NCI-H2107 (cell line): ENCODE data around the gene EPHX1.

Experiments used
- DNase-seq: peaks from one replicate; lab custom pipeline; 2025; lab: John Stamatoyannopoulos, UW

Gene EPHX1

DNA sequence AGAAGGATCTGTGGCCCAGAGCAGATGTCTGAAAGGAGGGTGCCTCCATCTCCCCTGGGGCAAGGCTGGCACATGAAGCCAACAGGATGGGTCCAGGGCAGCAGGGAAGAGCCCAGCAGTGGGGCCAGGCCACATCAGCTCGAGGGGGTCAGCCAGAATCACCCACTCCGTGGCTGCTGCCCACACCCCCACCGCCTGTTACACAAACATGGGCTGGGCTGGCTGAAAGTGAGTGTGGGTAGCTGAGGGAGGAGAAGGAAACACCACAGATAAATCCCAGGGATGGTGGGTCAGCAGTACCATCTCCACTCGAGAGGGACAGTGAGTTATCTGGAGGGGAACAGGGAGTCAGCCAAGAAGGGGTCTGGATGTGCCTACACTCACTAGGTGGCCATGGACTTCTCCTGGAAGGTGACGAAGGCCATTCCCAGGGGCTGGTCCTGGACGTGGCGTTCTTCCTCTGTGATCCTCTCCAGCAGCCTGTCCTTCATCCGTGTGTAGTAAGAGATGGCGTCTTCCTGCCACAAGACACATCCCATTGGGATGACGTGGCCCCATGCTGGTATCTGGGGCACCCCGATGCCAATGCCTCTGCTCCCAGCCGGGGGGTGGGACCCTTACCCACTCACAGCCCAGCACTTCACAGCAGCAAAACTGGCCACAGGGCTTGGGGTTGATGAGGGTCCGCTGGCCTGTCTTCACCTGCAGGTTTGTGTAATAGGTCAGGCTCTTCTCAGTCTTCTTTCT lies 52.1 kb downstream of the EPHX1 start:
- DNase-seq = no peak

DNA sequence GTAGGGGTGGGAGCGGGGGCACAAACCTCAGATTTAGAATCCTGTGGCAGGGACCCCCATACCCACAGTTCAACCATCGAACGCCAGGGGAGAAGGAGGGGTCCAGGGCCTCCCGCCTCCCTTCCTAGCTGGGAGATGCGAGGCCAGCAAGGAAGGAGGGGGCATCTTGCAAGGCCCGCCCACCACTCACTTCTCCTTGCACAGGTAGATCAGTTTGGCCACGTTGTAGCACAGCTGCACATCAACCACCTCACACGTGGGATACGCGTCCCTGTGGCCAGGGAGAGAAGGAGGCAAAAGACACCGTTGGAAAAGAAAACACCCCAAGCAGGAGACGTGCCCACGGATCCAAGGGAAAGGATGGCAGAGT lies 52.6 kb downstream of the EPHX1 start:
- no peak for DNase-seq

DNA sequence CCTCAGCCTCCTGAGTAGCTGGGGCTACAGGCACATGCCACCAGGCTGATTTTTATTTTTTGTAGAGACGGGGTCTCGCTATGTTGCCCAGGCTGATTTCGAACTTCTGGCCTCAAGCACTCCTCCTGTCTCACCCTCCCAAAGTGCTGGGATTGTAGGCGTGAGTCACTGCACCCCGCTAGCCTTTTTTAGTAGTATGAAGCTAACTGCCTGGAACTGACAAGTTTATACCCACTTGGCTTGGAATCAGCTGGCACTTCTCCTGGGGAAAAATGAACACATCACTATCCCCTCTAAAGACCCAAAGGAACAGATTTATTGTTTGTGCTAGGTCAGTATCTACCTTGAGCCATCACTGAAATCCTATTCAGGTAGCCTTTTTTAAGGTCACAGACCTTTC lies 53.2 kb downstream of the EPHX1 start:
- DNase-seq = no peak

DNA sequence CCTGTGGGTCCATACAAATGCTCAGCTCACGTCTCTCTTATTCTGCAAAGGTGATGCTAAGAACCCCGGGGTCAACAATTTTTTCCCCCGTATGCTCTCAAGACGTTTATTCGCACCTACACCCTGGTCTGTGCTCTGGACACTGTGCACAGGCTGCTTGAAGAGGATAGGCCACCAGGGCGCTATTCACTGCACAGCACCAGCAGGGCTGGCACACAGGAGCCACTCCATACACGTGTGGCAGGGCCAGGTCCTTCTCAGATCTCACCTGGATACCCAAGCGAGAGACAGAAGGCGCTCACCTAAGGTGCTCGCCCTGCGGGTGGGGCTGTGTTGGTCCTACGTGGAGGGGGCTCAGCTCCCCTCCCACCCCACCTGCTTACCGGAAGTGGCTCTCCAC lies 55.6 kb downstream of the EPHX1 start:
- DNase-seq = no peak

DNA sequence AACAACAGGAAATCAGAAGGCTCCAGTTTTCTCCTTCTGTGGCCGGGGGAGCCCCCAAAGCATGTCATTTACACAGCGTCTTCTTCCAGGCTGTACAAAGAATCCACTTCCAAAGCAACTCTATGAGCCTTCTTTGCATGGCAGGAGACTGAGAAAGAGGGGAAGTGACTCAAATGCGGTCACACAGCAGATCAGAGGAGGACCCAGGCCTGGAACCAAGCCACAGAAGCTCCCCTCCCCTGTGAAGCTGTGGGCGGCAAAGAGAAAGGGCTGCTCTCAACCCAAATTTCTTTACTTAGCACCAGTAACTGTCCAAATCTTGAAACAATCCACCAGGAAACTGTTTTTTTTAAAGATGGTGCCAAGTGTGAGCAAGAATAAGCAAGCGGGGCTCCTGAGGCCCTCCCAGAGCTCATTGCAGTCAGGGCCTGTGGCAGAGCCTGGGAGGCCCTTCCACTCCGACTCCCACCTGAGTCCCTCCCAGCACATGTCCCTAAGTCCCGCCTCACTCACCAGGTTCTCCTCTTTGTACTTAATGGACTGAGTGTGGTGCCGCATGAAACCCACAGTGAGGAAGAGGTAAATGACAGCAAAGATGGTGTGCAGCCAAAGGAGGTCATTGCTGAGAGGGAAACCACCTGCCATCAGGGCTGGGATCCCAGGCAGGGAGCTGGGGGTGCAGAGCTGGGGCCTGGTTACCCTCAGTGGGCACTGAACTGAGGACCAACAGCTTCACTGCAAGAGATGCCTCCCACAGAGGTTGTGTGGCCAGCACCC lies 56.3 kb downstream of the EPHX1 start:
- DNase-seq = no peak

DNA sequence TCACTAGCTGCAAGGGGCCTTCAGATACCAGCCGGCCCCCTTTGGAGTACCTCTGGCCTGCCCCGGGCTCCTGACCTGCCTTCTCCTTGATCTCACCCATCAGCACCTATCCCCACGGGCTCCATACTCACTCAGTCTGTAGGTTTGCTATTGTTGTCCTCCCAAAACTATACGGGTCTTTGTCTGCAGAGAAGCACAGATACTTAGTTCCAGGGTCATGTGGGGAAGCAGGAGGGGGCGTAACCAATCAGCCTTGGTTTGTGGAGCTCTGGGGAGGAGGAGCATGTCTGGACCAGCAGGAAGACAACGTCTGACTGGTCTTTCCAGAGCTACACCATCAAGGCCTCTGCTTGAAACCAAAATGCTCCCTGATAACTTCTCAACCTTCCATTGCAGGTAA lies 57.1 kb downstream of the EPHX1 start:
- DNase-seq = no peak

DNA sequence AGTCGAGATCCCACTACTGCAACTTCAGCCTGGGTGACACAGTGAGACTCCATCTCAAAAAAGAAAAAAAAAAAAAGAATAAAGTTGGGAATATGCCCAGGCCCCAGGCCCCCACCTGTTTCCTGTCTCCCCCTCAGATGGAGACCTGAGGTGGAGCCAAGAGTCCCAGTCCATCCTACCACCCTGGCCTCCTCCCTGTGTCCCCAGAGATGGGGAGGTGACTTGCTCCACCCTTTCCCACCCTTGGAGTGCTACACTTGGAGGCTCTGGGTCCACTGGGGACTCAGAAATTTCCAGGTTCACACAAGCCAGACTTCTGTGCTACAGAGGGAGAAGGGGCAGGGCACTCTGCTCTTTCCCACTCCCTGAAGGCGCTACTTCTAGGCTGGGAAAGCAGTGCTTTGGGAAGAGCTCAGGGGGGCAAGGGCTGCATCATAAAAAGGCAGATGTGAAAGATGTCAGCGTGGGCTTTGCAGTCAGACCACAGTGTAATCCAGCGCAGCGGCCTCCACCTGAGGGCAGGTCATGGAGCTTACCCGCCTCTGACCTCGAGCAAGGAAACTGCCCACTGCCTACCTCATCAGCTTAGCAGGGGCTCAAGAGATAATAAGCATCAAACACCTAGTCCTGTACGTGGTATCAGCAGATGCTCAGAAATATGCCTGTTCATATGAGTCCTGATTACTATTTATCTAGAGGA lies 58.9 kb downstream of the EPHX1 start:
- no peak for DNase-seq

DNA sequence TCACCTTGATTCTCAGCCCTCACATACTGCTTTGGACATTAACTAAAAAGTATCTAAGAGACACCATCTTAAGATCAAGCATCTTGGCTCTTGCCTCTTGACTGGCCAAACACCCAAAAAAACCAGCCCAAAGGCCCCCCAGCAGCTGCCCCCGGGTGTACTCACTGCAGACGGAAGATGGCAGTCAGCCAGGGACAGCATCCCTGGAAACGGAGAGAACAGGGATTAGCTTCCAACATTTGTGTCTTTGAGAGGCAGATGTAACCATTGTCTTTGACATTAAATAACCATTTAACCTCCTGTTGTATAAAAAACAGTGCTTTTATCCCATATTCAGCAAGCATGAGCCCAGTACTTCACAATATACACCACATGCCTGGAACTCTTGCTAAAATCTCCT lies 61.0 kb downstream of the EPHX1 start:
- DNase-seq = no peak

DNA sequence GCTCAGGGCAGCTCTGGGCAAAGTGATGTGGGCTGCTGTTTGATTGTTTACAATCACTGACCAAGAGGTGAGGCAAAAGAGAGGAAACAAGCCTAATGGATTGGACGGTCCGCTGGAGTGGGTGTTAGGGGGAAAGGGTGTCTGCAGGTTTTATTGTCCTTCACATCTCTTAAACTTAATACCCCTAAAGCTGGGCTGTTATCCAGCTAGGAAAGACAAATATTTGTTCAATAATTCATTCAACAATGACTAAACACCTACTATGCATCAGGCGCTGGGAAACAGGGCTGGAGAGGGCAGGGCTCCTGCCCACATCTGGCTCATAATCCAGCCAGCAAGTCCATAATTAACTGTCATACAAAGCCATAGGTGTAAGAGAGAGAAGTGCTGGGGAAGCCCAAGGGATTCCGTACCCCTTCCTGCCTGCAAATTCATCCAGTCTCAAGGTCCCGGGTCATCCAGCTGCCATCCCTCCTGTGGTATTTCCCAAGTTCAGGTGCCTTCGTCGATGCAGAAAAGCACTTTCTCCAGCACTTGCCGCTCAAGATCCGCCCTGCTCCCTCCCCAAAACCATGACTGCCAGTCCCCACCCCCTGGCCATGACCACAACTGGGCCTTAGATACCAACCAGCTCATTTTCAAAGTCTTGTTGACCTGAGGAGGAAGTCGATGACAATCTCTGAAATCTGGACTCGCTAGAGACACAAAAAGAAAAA lies 61.6 kb downstream of the EPHX1 start:
- DNase-seq = no peak

DNA sequence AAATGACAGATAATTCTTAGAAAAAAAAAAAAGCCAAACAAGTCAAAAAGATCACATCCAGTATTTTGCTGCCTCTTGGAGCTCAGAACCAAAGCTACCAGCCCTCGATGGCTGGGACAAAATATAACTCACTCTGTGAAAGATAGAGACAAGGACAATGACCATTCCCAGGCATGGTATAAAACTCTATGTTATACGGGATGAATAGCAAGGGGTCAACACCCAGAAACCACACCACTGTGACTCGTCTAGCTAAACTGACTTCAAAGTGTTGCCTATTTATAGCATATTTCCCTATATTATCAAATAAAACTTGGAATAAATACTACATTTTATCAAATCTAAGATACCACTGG lies 62.1 kb downstream of the EPHX1 start:
- no peak for DNase-seq

DNA sequence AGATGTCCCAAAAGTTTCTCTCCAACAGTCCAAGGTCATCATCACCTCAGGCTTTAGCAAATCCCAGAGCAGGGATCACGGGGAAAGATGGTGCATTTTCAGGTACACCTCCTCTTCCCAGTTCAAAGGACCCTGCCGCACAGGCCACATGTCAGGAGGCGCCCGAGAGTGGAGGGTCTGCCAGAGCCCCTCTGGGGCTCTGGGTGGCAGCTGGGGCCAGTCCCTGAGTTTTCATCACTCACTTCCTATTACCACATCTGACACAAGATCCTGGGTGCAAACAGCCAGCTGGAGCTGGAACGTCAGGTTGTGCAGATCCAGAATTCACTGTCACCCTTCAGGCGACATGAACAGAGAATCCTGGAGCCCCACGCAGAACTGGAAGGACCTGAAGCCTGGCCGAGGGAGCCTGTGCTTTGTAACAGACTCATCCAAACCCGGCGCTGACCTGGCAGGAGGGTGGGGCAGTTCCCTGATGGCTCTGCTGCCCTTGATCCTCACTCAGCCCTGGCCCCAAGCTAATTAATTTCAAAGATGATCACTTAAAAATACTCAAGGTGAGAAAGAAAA lies 63.4 kb downstream of the EPHX1 start:
- no peak for DNase-seq

DNA sequence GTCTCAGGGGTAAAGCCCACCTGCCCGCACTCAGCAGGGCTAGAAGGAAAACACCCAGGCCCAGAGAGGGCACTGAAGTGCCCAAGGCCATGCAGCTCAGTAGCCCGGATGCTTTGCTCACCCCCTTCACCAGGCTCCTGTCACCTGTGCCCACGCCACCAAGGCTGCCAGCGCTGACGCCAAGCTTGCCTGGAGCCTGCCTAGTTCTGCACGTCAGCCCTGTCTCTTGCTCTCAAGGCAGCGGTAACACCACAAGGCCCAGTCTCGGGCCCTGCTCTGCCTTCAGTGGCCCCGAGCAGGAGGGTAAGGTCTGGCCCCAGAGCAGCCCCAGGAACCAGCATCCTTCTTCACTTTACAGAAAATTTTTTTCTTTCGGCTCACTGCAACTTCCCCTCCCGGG lies 64.5 kb downstream of the EPHX1 start:
- no peak for DNase-seq

DNA sequence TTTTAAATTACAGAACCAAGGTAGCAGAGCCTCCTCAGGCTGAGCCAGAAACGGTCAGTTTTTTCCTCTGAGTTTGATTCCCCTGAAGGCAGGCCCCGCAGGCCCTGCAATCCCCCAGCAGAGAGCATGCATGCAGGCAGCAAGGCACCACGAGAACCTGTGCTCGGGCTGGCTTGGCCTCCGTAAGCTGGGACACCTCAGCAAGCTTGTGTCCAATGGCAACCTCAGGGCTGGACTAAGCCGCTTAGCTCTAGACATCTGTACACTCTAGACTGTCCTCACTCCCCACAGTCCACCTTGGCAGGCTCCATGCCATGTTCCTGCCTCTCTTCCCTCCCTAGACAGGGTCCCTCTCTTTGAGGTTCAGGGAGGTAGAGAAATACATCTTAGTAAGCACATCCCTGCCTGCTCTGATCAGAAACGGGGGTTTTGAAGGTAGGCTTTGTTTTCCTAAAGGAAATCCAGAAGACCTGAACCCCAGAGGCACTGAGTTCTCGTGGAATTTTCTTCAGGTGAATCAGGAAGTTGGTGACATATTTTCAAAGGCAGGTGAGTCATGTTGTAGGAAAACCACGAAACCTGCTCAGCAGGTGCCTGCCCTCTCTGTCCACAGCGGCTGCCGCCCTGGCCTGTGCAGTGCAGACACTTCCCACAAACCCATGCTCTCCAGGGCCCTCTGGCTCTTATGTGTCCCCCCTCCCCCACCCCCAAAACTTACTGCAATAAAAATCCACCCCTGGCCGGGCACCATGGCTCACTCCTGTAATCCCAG lies 65.3 kb downstream of the EPHX1 start:
- DNase-seq = no peak

DNA sequence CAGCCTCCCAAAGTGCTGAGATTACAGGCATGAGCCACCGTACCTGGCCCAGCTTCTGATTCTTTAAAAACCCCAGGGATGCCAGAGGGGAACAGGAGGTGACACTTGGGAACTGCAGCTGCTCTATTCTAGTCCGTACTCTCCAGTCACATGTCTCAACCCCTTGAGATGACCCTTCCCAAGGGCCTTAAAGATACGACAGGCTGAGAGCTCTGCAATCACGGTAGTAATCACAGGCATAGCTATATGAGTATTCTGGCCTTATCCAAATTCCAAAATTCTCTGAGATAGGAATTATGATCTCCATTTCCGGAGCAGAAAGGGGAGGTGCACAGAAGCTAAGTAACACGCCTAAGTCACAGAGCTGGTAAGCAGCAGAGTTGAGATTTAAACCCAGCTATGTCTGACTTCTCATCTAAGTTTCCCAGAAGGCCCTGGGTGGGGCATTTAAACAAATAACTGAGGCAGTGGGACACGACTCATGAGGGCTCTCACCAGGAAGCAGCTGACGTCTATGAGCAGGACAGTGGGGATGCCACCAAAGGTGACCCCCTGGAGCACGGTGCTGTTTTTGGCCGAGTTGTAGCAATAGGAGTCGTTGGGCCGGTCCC lies 67.1 kb downstream of the EPHX1 start:
- DNase-seq = no peak

DNA sequence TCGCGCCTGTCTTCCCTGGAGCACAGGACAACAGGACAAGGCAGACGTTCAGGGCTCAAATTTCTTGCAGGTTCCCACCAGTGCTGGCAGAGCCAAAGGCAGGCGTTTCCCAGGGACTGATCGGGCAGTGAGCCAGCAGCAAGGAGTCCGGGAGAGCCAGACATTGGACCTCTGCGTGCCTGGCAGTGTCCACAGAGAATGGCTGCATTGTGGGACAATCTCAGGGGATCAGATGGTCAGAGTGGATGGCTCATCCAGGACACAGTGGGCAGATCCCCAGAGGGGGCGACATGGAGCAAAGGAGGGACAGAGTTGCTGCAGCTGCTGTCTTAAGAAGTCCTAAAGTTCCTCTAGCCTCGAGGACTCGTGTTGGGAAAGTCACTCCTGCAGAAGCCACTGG lies 67.7 kb downstream of the EPHX1 start:
- DNase-seq = peak; percentile 46

DNA sequence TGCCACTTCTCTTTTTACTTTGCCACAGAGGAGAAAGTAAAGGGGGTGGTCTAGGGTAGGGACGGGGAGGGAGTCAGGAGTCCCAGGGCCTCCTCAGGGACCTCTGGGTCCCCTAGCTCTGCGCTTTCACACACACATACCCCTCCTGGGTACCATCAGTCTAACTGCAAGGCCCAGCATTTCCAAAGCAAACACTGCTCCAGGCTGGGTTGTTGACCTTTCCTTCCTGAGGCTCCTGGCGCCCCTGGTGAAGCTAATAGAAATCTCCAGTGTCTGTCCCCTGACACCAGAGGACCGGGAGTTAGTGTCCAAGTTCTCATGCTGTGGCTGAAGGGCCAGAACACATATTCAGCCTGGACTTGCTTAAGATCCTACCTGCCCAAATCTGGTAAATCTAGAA lies 68.4 kb downstream of the EPHX1 start:
- DNase-seq = no peak

DNA sequence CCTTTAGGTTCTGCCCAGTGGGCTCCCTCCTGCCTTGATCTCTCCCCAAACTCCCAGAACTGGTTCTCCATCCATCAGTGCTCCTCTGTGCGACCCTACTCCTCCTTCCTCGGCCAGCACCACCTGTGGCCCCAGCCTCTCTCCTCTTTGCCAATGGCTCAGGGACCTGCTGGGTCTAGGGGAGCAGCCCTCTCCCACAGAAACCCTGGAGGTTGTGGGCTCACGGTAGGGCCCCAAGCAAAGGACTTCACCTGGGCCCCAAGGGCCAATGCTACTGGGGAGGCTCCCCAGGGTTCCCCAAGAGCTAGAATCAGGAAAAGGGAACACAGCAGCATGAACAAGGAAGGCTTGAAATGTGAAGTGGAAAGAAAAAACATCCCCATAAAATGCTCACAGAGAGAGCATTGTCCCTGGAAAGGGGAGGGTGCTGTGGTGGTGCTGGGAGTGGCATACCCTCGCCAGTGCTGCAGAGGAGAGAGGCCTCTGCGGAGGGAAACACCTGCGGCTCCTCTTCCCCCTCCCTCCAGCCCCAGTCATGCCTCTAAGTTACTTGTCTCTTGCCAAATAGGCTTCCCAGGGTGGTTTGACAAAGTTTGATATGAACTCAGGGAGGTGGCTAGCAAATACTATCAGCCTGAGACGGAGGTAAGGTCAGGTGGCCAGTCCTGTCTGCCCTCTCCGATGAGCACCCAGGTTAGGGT lies 69.7 kb downstream of the EPHX1 start:
- DNase-seq = peak; percentile 68

DNA sequence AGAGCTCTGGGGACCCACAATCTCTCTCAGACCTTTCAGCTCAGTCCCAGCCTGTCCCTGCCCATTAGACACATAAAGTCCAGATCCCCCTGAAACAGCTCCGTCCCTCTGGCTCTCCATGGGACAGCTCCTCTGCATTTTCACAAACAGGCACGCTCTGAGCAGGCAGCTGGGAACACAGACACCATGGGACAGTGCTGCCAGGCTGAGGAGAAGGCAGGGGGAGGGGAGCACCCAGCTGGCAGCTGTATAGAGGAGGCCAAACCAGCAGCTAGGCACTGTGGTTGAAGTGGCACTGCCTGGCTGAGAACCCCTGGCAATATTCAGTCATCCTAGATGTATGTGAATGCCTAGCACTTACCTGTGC lies 70.3 kb downstream of the EPHX1 start:
- DNase-seq = peak; percentile 21

DNA sequence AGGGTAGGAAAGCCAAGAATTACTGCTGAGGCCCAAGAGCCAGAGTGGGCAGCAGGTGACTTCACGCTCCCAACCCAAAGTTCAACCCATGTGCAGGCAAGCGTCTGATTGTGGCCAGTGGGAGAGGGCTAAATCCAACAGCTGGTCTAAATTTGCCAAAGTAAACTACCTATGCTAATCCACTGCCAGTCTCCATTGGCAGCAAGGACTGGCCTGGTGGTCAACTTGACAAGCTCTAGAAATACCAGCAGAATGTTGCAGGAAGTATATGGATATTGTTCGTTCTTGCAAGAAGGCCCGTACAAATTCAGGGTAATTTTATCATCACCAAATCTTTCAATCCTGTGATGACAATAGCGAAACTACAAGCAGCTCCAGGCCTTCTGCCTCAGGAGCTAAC lies 70.7 kb downstream of the EPHX1 start:
- no peak for DNase-seq
